RWPE1 (cell line): ENCODE data around the gene MS4A4A.

Experiments
- CTCF ChIA-PET: fragments of 350-600 bp; sonication (Branson Sonifier 250); formaldehyde crosslinking; extraction: SDS; loops from one replicate; lab custom pipeline; 2021; lab: Yijun Ruan, JAX
- POLR2A ChIA-PET: fragments of 400-600 bp; formaldehyde crosslinking; extraction: SDS; loops from one replicate; lab custom pipeline; 2020; ENCODE audit warnings: antibody characterized with exemption; ENCODE audit not compliant: low non-redundant PET; lab: Yijun Ruan, JAX
- DNase-seq: peaks from one replicate; pipeline ENCODE4 v3.0.0; 2012; ENCODE audit warnings: low spot score
- H3K27ac ChIP-seq: fragments of 450-650 bp; 2 replicates; pipeline ENCODE4 v1.5.1; 2017
- TF ChIP-seq, protein P1 (sequence below): fragments of 450-650 bp; conservative IDR thresholded peaks from 2 replicates; pipeline ENCODE4 v1.5.1; 2017; ENCODE audit warnings: low read depth, mild to moderate bottlenecking

Gene MS4A4A

DNA sequence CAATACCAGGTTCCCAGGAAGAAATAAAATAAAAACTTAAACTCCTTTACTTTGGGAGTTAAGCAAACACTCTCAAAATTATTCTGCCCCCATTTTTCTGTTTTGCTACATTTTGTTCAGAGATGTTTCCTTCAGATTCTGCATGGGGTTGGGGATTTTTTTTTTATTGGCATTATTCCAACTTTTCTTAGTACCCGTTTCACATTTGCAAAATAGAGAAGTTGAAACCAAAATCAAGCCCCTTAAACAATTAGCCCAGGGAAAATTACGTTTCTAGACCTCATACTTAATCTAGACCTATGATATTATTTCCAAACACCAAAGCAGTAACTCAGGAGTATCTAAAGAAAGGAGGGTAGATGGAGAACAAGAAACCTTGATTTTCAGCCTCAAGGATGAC lies 77.3 kb downstream of the MS4A4A start:
- TF ChIP-seq, protein P1, sequence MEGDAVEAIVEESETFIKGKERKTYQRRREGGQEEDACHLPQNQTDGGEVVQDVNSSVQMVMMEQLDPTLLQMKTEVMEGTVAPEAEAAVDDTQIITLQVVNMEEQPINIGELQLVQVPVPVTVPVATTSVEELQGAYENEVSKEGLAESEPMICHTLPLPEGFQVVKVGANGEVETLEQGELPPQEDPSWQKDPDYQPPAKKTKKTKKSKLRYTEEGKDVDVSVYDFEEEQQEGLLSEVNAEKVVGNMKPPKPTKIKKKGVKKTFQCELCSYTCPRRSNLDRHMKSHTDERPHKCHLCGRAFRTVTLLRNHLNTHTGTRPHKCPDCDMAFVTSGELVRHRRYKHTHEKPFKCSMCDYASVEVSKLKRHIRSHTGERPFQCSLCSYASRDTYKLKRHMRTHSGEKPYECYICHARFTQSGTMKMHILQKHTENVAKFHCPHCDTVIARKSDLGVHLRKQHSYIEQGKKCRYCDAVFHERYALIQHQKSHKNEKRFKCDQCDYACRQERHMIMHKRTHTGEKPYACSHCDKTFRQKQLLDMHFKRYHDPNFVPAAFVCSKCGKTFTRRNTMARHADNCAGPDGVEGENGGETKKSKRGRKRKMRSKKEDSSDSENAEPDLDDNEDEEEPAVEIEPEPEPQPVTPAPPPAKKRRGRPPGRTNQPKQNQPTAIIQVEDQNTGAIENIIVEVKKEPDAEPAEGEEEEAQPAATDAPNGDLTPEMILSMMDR = no peak
- H3K27ac ChIP-seq = no peak overlapping the region
- ChIA-PET POLR2A (no interaction called here), CTCF (no interaction called here)
- DNase-seq = no peak
